ENCODE measurements around the gene PLA2G6.

The PLA2G6 gene

GRCh38 chr22:38109371-38110001 is 72.1 kb downstream of the PLA2G6 start:
- no peak for DNase-seq

GRCh38 chr22:38108561-38109319 is 72.9 kb downstream of the PLA2G6 start:
- no peak for DNase-seq

DNA sequence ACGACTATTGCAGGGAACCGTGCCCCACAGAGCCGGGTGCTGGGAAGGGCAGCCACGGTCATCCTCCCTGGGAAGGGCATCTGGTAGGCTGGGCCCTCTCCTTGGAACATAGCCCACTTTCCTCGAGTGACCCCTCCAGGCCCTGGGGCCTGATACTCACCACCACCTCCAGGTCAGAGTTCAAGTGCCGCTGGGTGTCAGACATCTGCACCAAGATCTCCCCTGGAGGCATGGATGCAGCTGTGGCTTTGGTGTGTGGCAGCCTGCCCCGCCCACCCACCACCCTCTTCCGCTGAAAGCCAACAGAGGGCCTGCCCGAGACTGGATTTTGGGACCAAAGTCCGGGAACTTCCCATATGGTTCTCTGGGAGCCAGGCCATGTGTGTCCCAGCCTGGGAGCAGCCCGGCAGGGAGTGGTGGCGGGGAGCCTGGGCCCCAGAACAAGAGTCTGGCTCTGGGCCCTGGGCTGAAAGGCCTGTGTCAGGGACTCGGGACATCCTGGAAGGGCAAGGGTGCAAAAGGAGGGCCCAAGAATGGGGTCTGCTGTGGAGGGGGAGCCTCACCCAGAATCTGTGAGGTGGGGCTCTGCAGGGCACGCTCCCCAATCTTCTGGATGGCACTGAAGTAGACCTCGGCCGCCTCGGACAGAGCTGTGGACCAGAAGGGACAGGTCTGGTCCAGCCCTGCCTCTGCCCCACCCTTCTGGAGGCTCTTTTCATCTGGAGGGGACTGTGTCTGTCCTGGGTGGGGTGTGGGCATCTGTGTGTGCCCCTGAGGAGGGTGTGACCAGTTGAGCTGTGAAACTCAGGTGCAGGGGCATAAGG is 73.7 kb downstream of the PLA2G6 start:
- no peak for DNase-seq

DNA sequence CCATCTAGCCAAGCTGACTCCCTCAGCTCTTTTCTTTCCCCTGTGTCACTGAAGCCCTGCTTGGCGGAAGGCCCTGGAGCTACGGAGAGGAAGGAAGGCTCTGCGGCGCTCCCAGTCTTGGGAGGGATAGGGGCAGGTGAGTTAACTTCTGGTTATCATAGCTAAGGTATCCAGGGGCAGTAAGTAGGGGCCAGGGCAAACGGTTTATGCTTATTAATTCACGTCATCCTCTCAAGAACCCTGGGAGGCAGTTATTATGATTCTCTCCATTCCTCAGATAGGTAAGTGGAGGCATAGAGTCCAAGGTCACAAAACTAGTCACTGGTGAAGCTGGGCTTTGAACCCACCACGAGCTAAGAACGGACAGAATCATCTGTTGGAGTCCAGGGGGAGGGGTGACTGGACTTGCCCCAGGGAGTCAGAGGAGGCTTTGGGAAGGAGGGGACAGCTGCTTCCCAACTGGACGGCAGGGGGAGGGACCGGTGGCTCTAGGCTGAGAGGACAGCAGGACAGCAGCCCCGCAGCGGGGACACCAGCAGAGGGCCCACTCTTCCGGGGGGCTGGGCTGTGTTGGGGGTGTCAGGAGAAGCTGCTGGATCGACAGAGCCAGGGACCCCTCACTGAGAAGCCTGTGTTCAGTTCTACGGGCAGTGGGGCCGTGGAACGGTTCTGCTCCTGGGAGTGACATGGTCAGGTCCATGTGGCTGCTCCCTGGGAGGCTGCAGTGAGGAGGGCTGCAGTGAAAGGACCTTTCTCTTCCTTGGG is 74.6 kb downstream of the PLA2G6 start:
- no peak for DNase-seq

DNA sequence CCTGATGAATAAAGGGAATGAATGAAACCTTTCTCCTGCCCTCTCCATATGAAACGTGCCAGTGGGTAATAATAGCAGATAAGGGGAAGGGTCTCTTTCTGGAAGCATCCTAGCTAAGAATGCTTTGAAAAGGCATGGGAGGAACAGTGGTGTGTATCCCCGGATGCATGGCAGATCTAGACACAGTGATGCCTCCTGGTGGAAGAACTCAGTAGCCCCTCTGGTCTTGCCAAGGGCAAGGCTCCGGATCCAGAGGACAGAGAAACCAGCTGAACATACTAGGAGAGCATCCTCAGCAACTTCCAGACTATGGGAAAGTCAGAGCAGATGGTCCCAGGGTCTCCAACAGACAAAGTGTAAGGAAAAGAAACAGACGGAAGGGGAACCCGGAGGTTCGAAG is 77.5 kb downstream of the PLA2G6 start:
- DNase-seq = no peak

DNA sequence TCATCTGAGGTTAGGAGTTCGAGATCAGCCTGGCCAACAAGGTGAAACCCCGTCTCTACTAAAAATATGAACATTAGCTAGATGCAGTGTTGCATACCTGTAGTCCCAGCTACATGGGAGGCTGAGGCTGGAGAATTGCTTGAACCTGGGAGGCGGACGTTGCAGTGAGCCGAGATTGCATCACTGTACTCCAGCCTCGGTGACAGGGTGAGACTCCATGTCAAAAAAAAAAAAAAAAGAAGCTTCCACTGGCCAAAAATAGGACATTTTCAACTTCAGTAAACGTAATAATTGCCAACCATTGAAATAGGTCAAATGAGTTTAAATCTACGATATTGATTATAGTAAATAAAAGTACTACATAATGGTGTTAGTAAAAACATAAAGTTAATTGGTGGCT is 78.0 kb downstream of the PLA2G6 start:
- DNase-seq = no peak

- no peak for DNase-seq
These were observed 83.0 kb downstream of the PLA2G6 start for GRCh38 chr22:38098410-38099249.

DNA sequence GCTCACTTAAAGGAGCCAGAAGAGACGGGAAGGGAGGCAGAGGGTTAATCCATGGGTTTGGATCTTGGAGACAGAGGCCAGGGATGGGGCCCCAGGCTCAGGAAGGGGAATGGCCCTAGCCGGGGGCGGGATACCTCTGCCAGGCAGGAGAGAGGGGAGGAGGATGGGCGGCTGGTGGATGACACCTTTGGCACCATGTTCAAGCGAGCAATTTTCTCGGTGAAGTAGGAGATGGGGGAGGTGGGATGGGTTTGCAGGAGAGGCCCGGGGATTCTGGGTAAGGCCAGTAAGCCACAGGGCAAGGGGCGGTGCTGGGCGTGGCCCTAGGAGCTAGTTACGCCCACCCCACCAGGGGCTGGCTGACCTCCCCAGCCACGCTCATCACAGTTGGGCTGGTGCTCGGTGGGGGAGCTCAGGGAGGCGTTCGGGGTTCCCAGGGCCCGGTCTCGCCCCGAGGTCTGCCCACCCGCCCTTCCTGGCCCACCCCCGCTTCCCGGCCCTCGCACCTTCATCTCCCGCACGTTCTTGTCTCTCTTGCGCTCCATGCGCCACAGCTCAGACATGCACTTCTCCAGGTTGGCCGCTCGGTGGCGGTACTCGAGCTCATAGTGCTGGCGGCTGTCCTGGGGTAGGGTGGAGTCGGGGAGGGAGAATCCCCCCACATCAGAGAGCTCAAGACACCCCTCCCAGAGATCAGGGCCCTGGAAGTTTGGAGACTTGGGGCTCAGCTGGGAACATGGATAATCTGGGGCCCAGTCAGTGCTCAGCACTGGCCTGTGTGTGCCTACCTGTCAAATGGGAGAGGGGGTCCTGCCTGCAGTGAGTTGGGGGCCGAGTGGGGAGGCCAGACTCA is 83.8 kb downstream of the PLA2G6 start:
- no peak for DNase-seq

DNA sequence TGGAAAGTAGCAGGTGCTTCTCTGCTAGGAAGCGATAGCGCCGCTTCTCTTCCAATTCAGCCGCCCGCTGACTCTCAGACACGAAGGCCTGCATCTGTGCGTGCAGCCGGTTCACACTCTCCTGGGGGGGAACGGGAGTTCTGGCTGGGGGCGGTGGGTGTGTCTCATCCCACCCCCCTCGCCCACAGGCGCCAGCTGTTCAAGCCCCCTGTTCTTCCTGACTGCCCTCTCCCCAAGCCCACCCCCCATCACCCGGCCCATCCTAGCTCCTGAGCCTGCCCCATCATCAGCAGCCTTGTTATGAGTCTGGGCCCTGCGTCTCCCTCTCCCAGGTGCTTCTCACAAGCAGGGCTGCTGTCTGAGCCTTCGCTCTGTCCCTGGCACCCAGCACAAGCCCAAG is 84.6 kb downstream of the PLA2G6 start:
- no peak for DNase-seq

DNA sequence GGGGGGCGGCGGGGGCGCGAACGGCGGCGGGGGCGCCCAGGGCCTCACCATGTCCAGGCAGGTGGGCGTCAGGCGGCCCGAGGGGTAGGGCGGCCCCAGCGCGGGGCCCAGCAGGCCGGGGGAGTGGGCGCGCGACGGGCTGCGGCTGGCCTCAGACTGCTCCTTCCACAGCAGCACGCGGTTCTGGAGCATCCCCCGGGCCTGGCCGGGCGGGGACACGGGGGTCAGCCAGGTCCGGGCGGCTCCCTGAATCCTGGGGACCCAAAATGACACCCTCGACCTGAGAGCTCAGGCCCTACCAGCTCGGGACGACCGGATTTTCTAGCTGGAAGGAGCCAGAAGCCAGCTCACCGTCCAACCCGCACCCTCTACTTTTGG is 92.2 kb downstream of the PLA2G6 start:
- DNase-seq = no peak

GRCh38 chr22:38088629-38089473 is 92.8 kb downstream of the PLA2G6 start:
- DNase-seq = no peak

GRCh38 chr22:38087855-38088254 is 93.8 kb downstream of the PLA2G6 start:
- no peak for DNase-seq

GRCh38 chr22:38086942-38087341 is 94.7 kb downstream of the PLA2G6 start:
- DNase-seq = no peak

- DNase-seq = no peak
These were observed 95.4 kb downstream of the PLA2G6 start for GRCh38 chr22:38086001-38086845.

- DNase-seq = no peak
These were observed 96.1 kb downstream of the PLA2G6 start for GRCh38 chr22:38085501-38085900.

DNA sequence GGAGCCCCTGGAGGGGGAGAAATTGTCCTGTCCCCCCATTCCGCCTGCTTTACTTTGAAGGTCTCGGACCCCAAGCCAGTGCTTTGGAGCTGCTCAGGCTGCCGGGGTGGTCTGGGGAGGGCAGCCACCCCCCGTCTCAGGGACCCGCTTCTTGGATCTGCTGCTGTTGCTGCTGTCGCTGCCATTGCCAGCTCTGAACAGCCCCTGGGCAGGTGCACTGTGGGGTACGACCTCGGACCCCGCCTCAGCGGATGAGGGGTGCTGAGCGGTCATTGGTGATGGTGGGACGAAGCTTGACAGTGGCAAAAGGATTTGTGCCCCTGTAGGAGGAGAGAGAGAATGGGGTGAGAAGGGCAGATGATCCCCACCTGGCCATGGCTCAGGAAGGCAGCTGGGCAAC is 96.6 kb downstream of the PLA2G6 start:
- DNase-seq = no peak

DNA sequence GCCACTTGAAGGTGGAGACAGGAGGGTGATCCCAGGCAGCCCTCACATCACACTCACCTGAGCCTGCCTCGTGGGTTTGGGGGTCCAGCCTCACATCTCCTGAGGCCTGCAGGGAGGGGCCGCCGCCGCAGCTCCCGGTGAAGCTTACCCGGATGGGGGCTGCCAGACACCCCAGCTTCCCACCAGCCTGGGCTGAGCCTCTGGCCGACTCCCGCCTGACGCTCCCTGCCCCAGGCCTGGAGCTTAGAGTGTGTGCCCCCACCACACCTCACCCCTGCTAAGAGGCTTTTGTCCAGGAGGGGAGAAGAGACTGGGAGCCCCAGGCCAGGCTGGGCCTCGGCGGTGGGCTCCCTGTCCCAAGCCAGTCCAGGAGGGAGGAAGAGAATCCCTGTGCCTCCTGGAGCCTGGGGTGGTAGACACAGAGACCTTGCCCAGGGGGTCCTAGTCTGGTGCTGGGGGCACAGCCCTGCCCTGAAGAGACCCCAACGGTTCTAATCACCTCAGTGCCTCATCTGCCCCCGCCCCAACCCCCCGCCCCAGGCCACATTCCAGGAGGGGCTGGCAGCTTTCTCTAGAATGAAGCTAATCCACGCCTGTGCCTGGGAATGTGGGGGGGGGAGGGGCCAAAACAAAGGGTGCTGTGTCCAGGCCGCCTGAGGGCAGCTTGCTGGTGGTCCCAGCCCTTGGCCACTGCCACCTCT is 97.5 kb downstream of the PLA2G6 start, which contains the start of gene SLC16A8:
Gene SLC16A8 (minus strand): TSS at position 254 of the 701 bp plus-strand sequence. CDS start 1,311 bp downstream, outside the sequence.
- no peak for DNase-seq

DNA sequence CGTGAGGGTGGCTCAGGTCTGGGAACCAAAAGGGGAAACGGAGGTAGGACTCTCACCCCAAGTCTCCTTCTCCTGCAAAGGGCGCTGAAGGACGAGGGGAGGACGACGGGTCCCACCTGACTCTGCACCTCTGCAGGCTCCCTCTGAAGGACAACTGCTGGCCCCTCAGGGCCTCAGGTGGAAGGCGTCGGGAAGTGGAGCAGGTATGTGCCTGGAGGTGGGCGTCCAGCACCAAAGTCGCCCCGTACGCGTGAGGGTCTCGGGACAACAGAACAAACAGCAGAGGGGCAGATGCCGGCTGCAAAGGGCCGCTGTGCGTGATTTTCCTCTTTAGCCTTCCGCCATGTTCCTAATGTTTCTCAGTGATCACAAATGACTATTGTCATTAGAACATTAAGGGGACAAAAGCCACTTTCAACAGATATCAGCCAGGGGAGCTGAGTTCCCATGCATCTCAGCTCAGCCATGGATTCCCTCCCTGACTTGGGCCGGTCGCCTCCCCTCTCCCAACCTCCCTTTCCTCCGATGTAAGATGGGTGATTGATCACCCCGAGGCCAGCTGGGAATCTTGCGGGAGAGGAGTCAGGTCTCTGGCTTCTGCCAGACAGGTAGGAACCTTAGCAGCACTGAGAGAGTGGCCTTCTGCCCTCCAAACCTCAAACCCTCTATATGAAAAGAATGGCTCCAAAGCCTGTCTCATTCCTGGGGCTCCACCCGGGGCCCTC is 98.5 kb downstream of the PLA2G6 start:
- no peak for DNase-seq
